WTC11 (cell line): ENCODE measurements around the gene EHD3. TPM values are rescaled to one million over a fixed set of nuclear protein-coding genes. Genes with fewer than 3 reads are reported as not detected.

Experiments
- ATAC-seq: fragments of 200-7000 bp; cut with Tn5 transposase; 2 replicates; pipeline ENCODE4 v1.10.0; 2021; ENCODE audit warnings: mild to moderate bottlenecking, moderate library complexity
- CTCF ChIA-PET: fragments of 300-600 bp; sonication (Branson Sonifier 250); formaldehyde crosslinking; loops from one replicate; lab custom pipeline; 2021; ENCODE audit warnings: antibody characterized with exemption; lab: Charles Lee
- POLR2A ChIA-PET: fragments of 350-600 bp; sonication (Branson Sonifier 250); formaldehyde crosslinking; loops from one replicate; lab custom pipeline; 2021; ENCODE audit warnings: antibody characterized with exemption; lab: Charles Lee
- DNase-seq: peaks from one replicate; pipeline ENCODE4 v3.0.0; 2021; ENCODE audit warnings: low spot score
- H3K27ac Mint-ChIP-seq: 2 replicates; pipeline ENCODE4 v1.8.0; 2021; ENCODE audit warnings: mixed read lengths
- H3K27me3 Mint-ChIP-seq: 2 replicates; pipeline ENCODE4 v1.8.0; 2021; ENCODE audit warnings: low read depth, mild to moderate bottlenecking, moderate library complexity, mixed read lengths
- H3K36me3 Mint-ChIP-seq: 2 replicates; pipeline ENCODE4 v1.8.0; 2021; ENCODE audit warnings: mixed read lengths
- H3K4me1 Mint-ChIP-seq: 2 replicates; pipeline ENCODE4 v1.8.0; 2022; ENCODE audit warnings: mixed read lengths
- H3K4me3 Mint-ChIP-seq: 2 replicates; pipeline ENCODE4 v1.8.0; 2021; ENCODE audit warnings: mild to moderate bottlenecking, moderate library complexity, mixed read lengths
- H3K9me3 Mint-ChIP-seq: 2 replicates; pipeline ENCODE4 v1.8.0; 2021; ENCODE audit warnings: mixed read lengths
- AFF4 ChIP-seq: sonication (generic); formaldehyde crosslinking; IDR thresholded peaks from 2 replicates; pipeline ENCODE4 v1.8.1; 2023; ENCODE audit warnings: mild to moderate bottlenecking, missing genetic modification reagents, borderline replicate concordance
- AR ChIP-seq: fragments of 250-450 bp; sonication (Bioruptor Pico); IDR thresholded peaks from 2 replicates; pipeline ENCODE4 v1.9.0; 2021; ENCODE audit warnings: mild to moderate bottlenecking
- ATF3 ChIP-seq: sonication (generic); formaldehyde crosslinking; conservative IDR thresholded peaks from 2 replicates; pipeline ENCODE4 v1.8.1; 2022; ENCODE audit warnings: mild to moderate bottlenecking, missing genetic modification reagents
- E2F4 ChIP-seq: sonication (generic); formaldehyde crosslinking; IDR thresholded peaks from 2 replicates; pipeline ENCODE4 v1.8.1; 2022; ENCODE audit warnings: low read depth, mild to moderate bottlenecking, moderate library complexity, missing genetic modification reagents, borderline replicate concordance
- E2F5 ChIP-seq: sonication (generic); formaldehyde crosslinking; IDR thresholded peaks from 2 replicates; pipeline ENCODE4 v1.8.1; 2022; ENCODE audit warnings: mild to moderate bottlenecking, moderate library complexity, missing genetic modification reagents
- EMX1 ChIP-seq: fragments of 250-450 bp; sonication (Bioruptor Pico); IDR thresholded peaks from 2 replicates; pipeline ENCODE4 v1.8.0; 2021; ENCODE audit warnings: mild to moderate bottlenecking
- ERG ChIP-seq: fragments of 250-450 bp; sonication (Bioruptor Pico); IDR thresholded peaks from 2 replicates; pipeline ENCODE4 v1.8.0; 2021; ENCODE audit warnings: mild to moderate bottlenecking
- FOXK1 ChIP-seq: sonication (generic); formaldehyde crosslinking; IDR thresholded peaks from 2 replicates; pipeline ENCODE4 v1.8.0; 2022; ENCODE audit warnings: mild to moderate bottlenecking, moderate library complexity, missing genetic modification reagents
- GABPB1 ChIP-seq: sonication (generic); formaldehyde crosslinking; IDR thresholded peaks from 2 replicates; pipeline ENCODE4 v1.8.1; 2023; ENCODE audit warnings: mild to moderate bottlenecking, missing genetic modification reagents
- GTF2I ChIP-seq: fragments of 250-450 bp; sonication (Bioruptor Pico); conservative IDR thresholded peaks from 2 replicates; pipeline ENCODE4 v1.4.0; 2021; ENCODE audit warnings: mild to moderate bottlenecking
- HMGXB4 ChIP-seq: sonication (generic); formaldehyde crosslinking; IDR thresholded peaks from 2 replicates; pipeline ENCODE4 v1.8.1; 2023; ENCODE audit warnings: mild to moderate bottlenecking, moderate library complexity, missing genetic modification reagents
- JAZF1 ChIP-seq: fragments of 250-450 bp; sonication (Bioruptor Pico); IDR thresholded peaks from 2 replicates; pipeline ENCODE4 v1.9.0; 2021; ENCODE audit warnings: moderate library complexity, mild to moderate bottlenecking, inconsistent platforms
- MXD4 ChIP-seq: fragments of 250-450 bp; sonication (Bioruptor Pico); IDR thresholded peaks from 2 replicates; pipeline ENCODE4 v1.8.0; 2021; ENCODE audit warnings: mild to moderate bottlenecking, moderate library complexity, borderline replicate concordance
- NR2C2 ChIP-seq: sonication (generic); formaldehyde crosslinking; IDR thresholded peaks from 2 replicates; pipeline ENCODE4 v1.8.0; 2022; ENCODE audit warnings: mild to moderate bottlenecking, missing genetic modification reagents
- SOX15 ChIP-seq: fragments of 250-450 bp; sonication (Bioruptor Pico); IDR thresholded peaks from 2 replicates; pipeline ENCODE4 v1.9.0; 2021; ENCODE audit warnings: mild to moderate bottlenecking
- TP53 ChIP-seq: sonication (generic); formaldehyde crosslinking; IDR thresholded peaks from 2 replicates; pipeline ENCODE4 v1.8.1; 2023; ENCODE audit warnings: mild to moderate bottlenecking, missing genetic modification reagents
- ZNF121 ChIP-seq: sonication (generic); formaldehyde crosslinking; IDR thresholded peaks from 2 replicates; pipeline ENCODE4 v1.8.0; 2023; ENCODE audit warnings: missing genetic modification reagents
- ZNF232 ChIP-seq: sonication (generic); formaldehyde crosslinking; IDR thresholded peaks from 2 replicates; pipeline ENCODE4 v1.8.0; 2022; ENCODE audit warnings: mild to moderate bottlenecking, missing genetic modification reagents
- ZNF263 ChIP-seq: sonication (generic); formaldehyde crosslinking; IDR thresholded peaks from 2 replicates; pipeline ENCODE4 v1.8.1; 2022; ENCODE audit warnings: low read depth, mild to moderate bottlenecking, moderate library complexity, missing genetic modification reagents
- ZNF281 ChIP-seq: sonication (generic); formaldehyde crosslinking; IDR thresholded peaks from 2 replicates; pipeline ENCODE4 v1.8.0; 2023; ENCODE audit warnings: mild to moderate bottlenecking, missing genetic modification reagents
- ZNF317 ChIP-seq: sonication (generic); formaldehyde crosslinking; IDR thresholded peaks from 2 replicates; pipeline ENCODE4 v1.8.1; 2023; ENCODE audit warnings: low read depth, mild to moderate bottlenecking, moderate library complexity, missing genetic modification reagents, borderline replicate concordance
- total RNA-seq: library from RNA; stranded (reverse); gene quantifications from 3 replicates; pipeline ENCODE4 v1.2.3, GENCODE V29; 2021

Gene EHD3
- total RNA-seq, 1 experiment from 2014 or later: 10.0 TPM

- TF ChIP-seq ZNF281 (CRISPR knock-in tag): peak; percentile 75; the same call in 1 of the 2 replicates
- no peak for TF ChIP-seq ATF3 (CRISPR knock-in tag)
- TF ChIP-seq SOX15 (CRISPR knock-in tag): no peak
- no peak for TF ChIP-seq MXD4
- TF ChIP-seq TP53 (CRISPR knock-in tag): peak; percentile 45; the same call in 1 of the 2 replicates
- TF ChIP-seq ZNF317: no peak
- peak; percentile 68 for TF ChIP-seq FOXK1 (CRISPR knock-in tag)
- no peak for TF ChIP-seq EMX1 (CRISPR knock-in tag)
- no peak; the same call in 1 of the 2 replicates for TF ChIP-seq E2F4 (CRISPR knock-in tag)
- TF ChIP-seq ZNF263 (CRISPR knock-in tag): no peak
- no peak for TF ChIP-seq JAZF1 (CRISPR knock-in tag)
- no peak for TF ChIP-seq GTF2I (CRISPR knock-in tag)
- TF ChIP-seq ZNF232 (CRISPR knock-in tag): peak; percentile 77
- peak; percentile 34; the same call in 1 of the 2 replicates for TF ChIP-seq GABPB1 (CRISPR knock-in tag)
- TF ChIP-seq AFF4 (CRISPR knock-in tag): peak; percentile 41; the same call in 1 of the 2 replicates
- TF ChIP-seq E2F5 (CRISPR knock-in tag): no peak
- TF ChIP-seq ZNF121 (CRISPR knock-in tag): no peak
These were observed at the start of gene EHD3 (continued) for GRCh38 chr2:31233741-31234682.

- POLR2A ChIA-PET: no interaction called here
- TF ChIP-seq AR (CRISPR knock-in tag) (no peak), ERG (CRISPR knock-in tag) (no peak), HMGXB4 (CRISPR knock-in tag) (no peak), NR2C2 (CRISPR knock-in tag) (no peak)
These were observed 46.8 kb upstream of the EHD3 start for GRCh38 chr2:31187166-31187565.

More at GRCh38 chr2:31187166-31187565, 46.8 kb upstream of the EHD3 start:
- Mint-ChIP-seq H3K9me3 (peaks cover 4% of the 10 kb centered on the region), H3K4me1 (peaks cover 4% of the 10 kb centered on the region), H3K27me3 (peaks cover 20% of the 10 kb centered on the region), H3K27ac (no peak overlapping the region), H3K36me3 (no peaks in the 10 kb centered on the region), H3K4me3 (no peak overlapping the region)
- no peak for ATAC-seq
- CTCF ChIA-PET: interaction anchor here (0.7 to 1.2 kb wide), 3 partner anchors 47 to 476 kb away, joined by 3 to 8 read pairs (median 4); partner anchors contain the start of gene EHD3
- DNase-seq: no peak
